ENCODE results near the gene LPCAT1. TPM values are rescaled to one million over a fixed set of nuclear protein-coding genes. Genes with fewer than 3 reads are reported as not detected.
A peak's percentile ranks its signal among the peaks of the same experiment; 100 is the strongest.

The LPCAT1 gene
- total and polyA plus RNA-seq, 10 of the 15 experiments (the other 5 are each of a cell fraction or from before 2014, with no cell fraction given) = 2.3 to 109 (median 72.7) TPM

GRCh38 chr5:1508659-1509290 is 15.0 kb downstream of the LPCAT1 start:
- no peak for ATAC-seq

GRCh38 chr5:1507961-1508658 is 15.7 kb downstream of the LPCAT1 start:
- H3K4me1 ChIP-seq (ENCODE audit: control insufficient read depth, insufficient read depth, low read length) = peaks cover 35% of the 10 kb centered on the region
- no peak overlapping the region for H2AFZ ChIP-seq (ENCODE audit: control insufficient read depth, low read depth, low read length)
- ATAC-seq = no peak
- in situ Hi-C loops (cut with MboI) (no loop called here), intact Hi-C loops (cut with micrococcal nuclease; ENCODE audit: unreplicated experiment) (no loop called here)
- no peak for DNase-seq (ENCODE audit: low read depth, low spot score)
- TF ChIP-seq NFXL1 (IDR thresholded peaks at IDR 0.05; ENCODE audit: borderline replicate concordance) (no peak), SREBF2 (IDR thresholded peaks at IDR 0.05; ENCODE audit: low read length) (no peak), POLR2AphosphoS5 (IDR thresholded peaks at IDR 0.05; ENCODE audit: low read length) (peak; percentile 22; the same call in 1 of the 2 replicates)
- peaks cover 6 to 43% of the 10 kb centered on the region in 2 experiments; a peak in 3 of 4 replicates for H3K36me3 ChIP-seq (ENCODE audit: control insufficient read depth in 2 of 2, insufficient read depth in 2 of 2, low read length in 1 of 2)
- ChIA-PET SMC1A (ENCODE audit: uncharacterized antibody, unreplicated experiment) (no interaction called here), POLR2A (no interaction called here), CTCF (interaction anchor here (1.8 kb wide), 1 partner anchor 28 kb away, joined by 4 read pairs; no protein-coding TSS in a partner anchor), RAD21 (ENCODE audit: unreplicated experiment) (interaction anchor here (0.9 kb wide), 1 partner anchor 14 kb away, joined by 3 read pairs; no protein-coding TSS in a partner anchor)
- H3K4me2 ChIP-seq (ENCODE audit: control insufficient read depth, insufficient read depth) = no peak overlapping the region
- no TSS peak for BruUV-seq (replicated peaks)
- H4K20me1 ChIP-seq (ENCODE audit: control insufficient read depth, insufficient read depth) = no peaks in the 10 kb centered on the region; the same call in 1 of the 2 replicates
- H3K9me3 ChIP-seq (replicated peaks; ENCODE audit: control insufficient read depth, insufficient read depth, low read length) = no peaks in the 10 kb centered on the region
- no peaks in the 10 kb centered on the region for H3K27me3 ChIP-seq (replicated peaks in 1 of 2; ENCODE audit: control insufficient read depth in 2 of 2, insufficient read depth in 2 of 2, low read length in 1 of 2)
- WGBS (ENCODE audit: insufficient coverage, insufficient replicate concordance, low lambda C conversion rate, missing lambda C conversion rate) = 90% methylated on average over 23 of the region's 23 CpGs
- H3K9ac ChIP-seq (ENCODE audit: control insufficient read depth, insufficient read depth, low read length) = no peak overlapping the region
- H3K27ac ChIP-seq (ENCODE audit: control insufficient read depth, insufficient read depth) = no peak overlapping the region
- H3K4me3 ChIP-seq = no peak overlapping the region
- no peak for FAIRE-seq
- H3K79me2 ChIP-seq (ENCODE audit: control insufficient read depth, insufficient read depth, low read length) = peaks cover 47% of the 10 kb centered on the region

More at GRCh38 chr5:1508659-1509290, 15.0 kb downstream of the LPCAT1 start:
- no peak for FAIRE-seq
- WGBS (ENCODE audit: insufficient coverage, insufficient replicate concordance, low lambda C conversion rate, missing lambda C conversion rate) = 93% methylated on average over 30 of the region's 30 CpGs
- intact Hi-C loops (cut with micrococcal nuclease; ENCODE audit: unreplicated experiment) (no loop called here), in situ Hi-C loops (cut with MboI) (no loop called here)
- ChIA-PET CTCF (interaction anchor here (1.8 kb wide), 1 partner anchor 29 kb away, joined by 4 read pairs; no protein-coding TSS in a partner anchor), RAD21 (ENCODE audit: unreplicated experiment) (no interaction called here), SMC1A (ENCODE audit: uncharacterized antibody, unreplicated experiment) (no interaction called here), POLR2A (no interaction called here)
- no peaks in the 10 kb centered on the region for H3K27me3 ChIP-seq (replicated peaks in 1 of 2; ENCODE audit: control insufficient read depth in 2 of 2, insufficient read depth in 2 of 2, low read length in 1 of 2)
- DNase-seq (ENCODE audit: low read depth, low spot score) = no peak
- no peak overlapping the region for H3K9ac ChIP-seq (ENCODE audit: control insufficient read depth, insufficient read depth, low read length)
- TF ChIP-seq WRNIP1 (IDR thresholded peaks at IDR 0.05; ENCODE audit: borderline replicate concordance, low read depth, low read length) (no peak), POLR2A (IDR thresholded peaks at IDR 0.05; ENCODE audit: low read depth, low read length) (peak; percentile 44; the same call in 1 of the 2 replicates)
- H3K4me2 ChIP-seq (ENCODE audit: control insufficient read depth, insufficient read depth) = no peak overlapping the region
- H3K9me3 ChIP-seq (replicated peaks; ENCODE audit: control insufficient read depth, insufficient read depth, low read length) = no peaks in the 10 kb centered on the region
- H3K4me1 ChIP-seq (ENCODE audit: control insufficient read depth, insufficient read depth, low read length) = peaks cover 28% of the 10 kb centered on the region
- H3K79me2 ChIP-seq (ENCODE audit: control insufficient read depth, insufficient read depth, low read length) = peaks cover 41% of the 10 kb centered on the region
- no peak overlapping the region for H2AFZ ChIP-seq (ENCODE audit: control insufficient read depth, low read depth, low read length)
- H4K20me1 ChIP-seq (ENCODE audit: control insufficient read depth, insufficient read depth) = no peaks in the 10 kb centered on the region; the same call in 1 of the 2 replicates
- no TSS peak for BruUV-seq (replicated peaks)
- H3K27ac ChIP-seq (ENCODE audit: control insufficient read depth, insufficient read depth) = no peak overlapping the region
- H3K4me3 ChIP-seq = no peak overlapping the region
- peaks cover 6 to 43% of the 10 kb centered on the region in 2 experiments; a peak in 3 of 4 replicates for H3K36me3 ChIP-seq (ENCODE audit: control insufficient read depth in 2 of 2, insufficient read depth in 2 of 2, low read length in 1 of 2)
